ES-I3 (cell line): ENCODE measurements around the gene SMC5.
"Not testable (repeated sequence)": the region's sequence is repeated elsewhere in the genome, so short reads cannot be mapped to it uniquely, and the experiment has no call there.

Experiments used
- H3K36me3 ChIP-seq: 2 replicates; pipeline ENCODE4 v1.6.1; 2013; ENCODE audit warnings: mild to moderate bottlenecking, low read length, control low read depth, moderate library complexity; ENCODE audit not compliant: insufficient read depth
- H3K4me1 ChIP-seq: 2 replicates; pipeline ENCODE4 v1.6.1; 2013; ENCODE audit warnings: mild to moderate bottlenecking, control low read depth, low read length; ENCODE audit not compliant: insufficient read depth
- H3K9ac ChIP-seq: 2 replicates; pipeline ENCODE4 v1.6.1; 2013; ENCODE audit warnings: low read depth, mild to moderate bottlenecking, low read length, moderate library complexity
- H3K9me3 ChIP-seq: 2 replicates; pipeline ENCODE4 v1.6.1; 2013; ENCODE audit warnings: mild to moderate bottlenecking, low read length, moderate library complexity; ENCODE audit not compliant: control insufficient read depth, insufficient read depth

The SMC5 gene

GRCh38 chr9:70258692-70259511 lies at the start of gene SMC5:
Gene SMC5 (plus strand): TSS chr9:70258978. CDS start chr9:70259079, 101 bp downstream.
- H3K9ac ChIP-seq: peak within 1 kb of the TSS; percentile 83
- H3K9me3 ChIP-seq: no peaks in the 10 kb centered on the region
- peaks cover 28% of the 10 kb centered on the region for H3K4me1 ChIP-seq
- no peaks in the 10 kb centered on the region; the same call in 1 of the 2 replicates for H3K36me3 ChIP-seq

DNA sequence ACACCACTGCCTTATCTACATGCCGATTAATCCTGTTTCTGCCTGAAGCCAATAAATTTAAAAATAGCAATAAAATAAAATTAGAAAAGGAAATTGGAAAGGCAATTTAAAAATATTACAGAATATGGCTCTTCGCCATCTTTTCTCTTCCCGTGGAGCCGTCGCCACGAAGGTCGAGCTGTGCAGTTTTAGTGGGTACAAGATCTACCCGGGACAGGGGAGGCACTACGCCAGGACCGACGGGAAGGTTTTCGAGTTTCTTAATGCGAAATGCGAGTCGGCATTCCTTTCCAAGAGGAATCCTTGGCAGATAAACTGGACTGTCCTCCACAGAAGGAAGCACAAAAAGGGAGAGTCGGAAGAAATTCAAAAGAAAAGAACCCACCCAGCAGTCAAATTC lies 41.7 kb upstream of the SMC5 start:
- H3K9ac ChIP-seq: no peak overlapping the region
- H3K9me3 ChIP-seq: peaks cover 6% of the 10 kb centered on the region; the same call in 1 of the 2 replicates
- no peaks in the 10 kb centered on the region for H3K4me1 ChIP-seq
- H3K36me3 ChIP-seq: no peaks in the 10 kb centered on the region

DNA sequence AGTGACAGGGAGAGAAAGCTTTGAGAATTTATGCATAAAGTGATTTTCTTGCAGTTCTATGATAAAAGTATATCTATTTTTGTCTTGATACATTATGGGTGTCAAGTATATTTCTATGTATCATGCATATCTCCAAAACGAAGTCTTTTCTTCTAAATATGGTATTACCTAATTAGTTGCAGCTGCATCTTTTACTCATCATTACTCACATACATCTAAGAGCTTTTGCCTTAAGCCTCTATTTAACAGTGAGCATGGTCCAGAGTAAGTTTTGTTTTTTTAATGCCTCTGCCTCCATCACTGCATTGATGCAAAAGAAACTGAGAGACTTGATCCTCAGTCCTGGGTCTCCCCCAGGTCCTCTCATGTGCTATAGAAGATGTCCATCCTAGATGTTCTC lies 40.0 kb upstream of the SMC5 start:
- no peaks in the 10 kb centered on the region for H3K36me3 ChIP-seq
- H3K4me1 ChIP-seq: no peaks in the 10 kb centered on the region
- peaks cover 2% of the 10 kb centered on the region; the same call in 1 of the 2 replicates for H3K9me3 ChIP-seq
- no peak overlapping the region for H3K9ac ChIP-seq

GRCh38 chr9:70220216-70220615 lies 38.6 kb upstream of the SMC5 start:
- H3K4me1 ChIP-seq: no peaks in the 10 kb centered on the region
- H3K36me3 ChIP-seq: no peaks in the 10 kb centered on the region
- H3K9me3 ChIP-seq: no peaks in the 10 kb centered on the region
- no peak overlapping the region for H3K9ac ChIP-seq

DNA sequence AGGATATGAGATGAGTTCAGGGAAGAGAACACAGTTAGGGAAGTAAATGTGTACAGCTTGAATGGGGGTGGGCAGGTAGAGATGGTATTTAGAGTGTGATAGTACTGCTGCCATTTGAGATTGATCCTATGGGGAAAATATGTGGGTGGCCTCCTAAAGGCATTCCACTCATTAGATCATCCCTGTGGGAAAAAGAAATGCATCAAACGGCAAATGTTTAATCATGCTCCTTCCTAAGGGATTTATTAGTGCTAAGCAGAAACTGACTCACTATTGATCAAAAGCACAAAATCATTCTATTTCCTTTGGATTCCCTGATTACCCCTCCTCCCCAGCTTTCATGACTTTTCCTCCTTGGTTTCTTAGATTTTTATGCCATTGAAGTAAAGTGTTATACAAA lies 36.4 kb upstream of the SMC5 start:
- no peak overlapping the region for H3K9ac ChIP-seq

GRCh38 chr9:70228118-70228517 lies 30.7 kb upstream of the SMC5 start:
- H3K9ac ChIP-seq: no peak overlapping the region
- H3K9me3 ChIP-seq: no peaks in the 10 kb centered on the region
- H3K36me3 ChIP-seq: no peaks in the 10 kb centered on the region
- no peaks in the 10 kb centered on the region for H3K4me1 ChIP-seq

More for the DNA sequence above, 36.4 kb upstream of the SMC5 start:
- Histone ChIP-seq H3K4me1 (no peaks in the 10 kb centered on the region), H3K9me3 (no peaks in the 10 kb centered on the region), H3K36me3 (no peaks in the 10 kb centered on the region)

DNA sequence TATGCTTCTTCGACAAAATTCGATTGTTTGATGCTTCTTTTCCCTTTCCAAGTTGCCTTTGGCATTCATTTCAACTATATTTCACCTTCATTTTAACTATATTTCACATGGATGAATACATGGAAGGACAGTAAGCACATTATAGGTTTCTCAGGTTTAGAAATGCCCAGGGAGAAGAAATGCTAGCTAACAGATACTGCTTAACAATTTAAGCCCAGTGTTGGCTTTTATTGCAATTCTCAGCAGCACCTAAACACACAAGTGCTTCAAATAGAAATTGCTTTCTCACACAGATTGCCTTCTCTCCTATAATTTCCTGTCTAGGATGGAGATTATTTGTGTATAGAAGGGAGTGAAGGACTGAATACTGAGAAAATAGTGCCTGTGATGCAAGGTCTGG lies 30.2 kb upstream of the SMC5 start:
- Histone ChIP-seq H3K9me3 (no peaks in the 10 kb centered on the region), H3K4me1 (no peaks in the 10 kb centered on the region), H3K36me3 (no peaks in the 10 kb centered on the region), H3K9ac (no peak overlapping the region)

- no peaks in the 10 kb centered on the region for H3K36me3 ChIP-seq
- H3K4me1 ChIP-seq: no peaks in the 10 kb centered on the region
- H3K9ac ChIP-seq: no peak overlapping the region
- H3K9me3 ChIP-seq: no peaks in the 10 kb centered on the region
These were observed 29.8 kb upstream of the SMC5 start for GRCh38 chr9:70229026-70229425.

DNA sequence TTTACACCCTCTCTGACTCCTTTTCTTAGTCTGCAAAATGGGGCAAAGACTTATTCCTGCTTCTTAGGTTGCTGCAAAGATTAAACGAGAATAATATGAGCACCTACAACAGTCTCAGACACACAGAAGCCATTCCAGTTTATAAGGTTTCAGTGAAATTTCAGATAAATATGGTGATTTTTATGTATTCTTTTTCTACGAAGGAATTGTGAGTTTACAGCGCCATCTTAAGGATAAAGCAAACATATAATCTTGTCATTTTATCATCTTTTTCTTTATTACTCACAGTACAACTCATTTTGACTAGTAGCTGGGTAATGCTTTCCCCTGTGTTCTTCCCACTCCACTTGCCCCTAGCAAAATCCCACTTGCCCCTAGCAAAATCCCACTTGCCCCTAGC lies 29.2 kb upstream of the SMC5 start:
- H3K9ac ChIP-seq: no peak overlapping the region
- no peaks in the 10 kb centered on the region for H3K36me3 ChIP-seq
- no peaks in the 10 kb centered on the region for H3K9me3 ChIP-seq
- H3K4me1 ChIP-seq: no peaks in the 10 kb centered on the region

- Histone ChIP-seq H3K4me1 (no peaks in the 10 kb centered on the region), H3K9me3 (no peaks in the 10 kb centered on the region), H3K9ac (no peak overlapping the region), H3K36me3 (no peaks in the 10 kb centered on the region)
These were observed 26.3 kb upstream of the SMC5 start for GRCh38 chr9:70232476-70232875.

- H3K9ac ChIP-seq, H3K4me1 ChIP-seq, H3K9me3 ChIP-seq: not testable (repeated sequence)
These were observed 24.6 kb upstream of the SMC5 start for GRCh38 chr9:70234208-70234607.

GRCh38 chr9:70245952-70246351 lies 12.8 kb upstream of the SMC5 start:
- not testable (repeated sequence) for H3K9ac ChIP-seq, H3K4me1 ChIP-seq, H3K9me3 ChIP-seq, H3K36me3 ChIP-seq

More at GRCh38 chr9:70234208-70234607, 24.6 kb upstream of the SMC5 start:
- H3K36me3 ChIP-seq: not testable (repeated sequence)

- no peaks in the 10 kb centered on the region for H3K4me1 ChIP-seq
- H3K9me3 ChIP-seq: no peaks in the 10 kb centered on the region
- H3K36me3 ChIP-seq: no peaks in the 10 kb centered on the region
- no peak overlapping the region for H3K9ac ChIP-seq
These were observed 8.6 kb upstream of the SMC5 start for GRCh38 chr9:70250221-70250620.

GRCh38 chr9:70255486-70255885 lies 3.3 kb upstream of the SMC5 start:
- Histone ChIP-seq H3K4me1 (peaks cover 12% of the 10 kb centered on the region), H3K36me3 (no peaks in the 10 kb centered on the region), H3K9ac (no peak overlapping the region), H3K9me3 (no peaks in the 10 kb centered on the region)

DNA sequence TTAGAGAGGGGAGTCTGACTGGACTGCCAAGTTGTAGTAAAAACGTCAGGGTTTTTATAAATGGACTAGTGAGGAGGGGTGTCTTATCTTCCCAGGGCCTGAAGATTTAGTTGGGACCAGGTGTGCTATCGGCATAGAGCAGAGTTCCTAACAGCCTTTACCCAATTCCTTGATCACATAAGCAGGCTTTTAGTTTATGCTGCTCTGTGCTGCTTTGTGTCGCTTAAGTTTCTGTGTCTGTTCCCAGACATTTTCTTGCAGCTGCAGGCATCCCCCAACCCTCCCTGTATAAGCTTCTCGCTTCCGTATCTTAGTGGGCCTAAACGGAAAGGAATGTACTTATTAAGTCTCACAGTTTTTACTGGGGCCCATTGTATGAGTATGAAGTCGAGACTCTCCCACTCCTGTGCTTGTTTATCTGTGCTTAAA lies 2.6 kb upstream of the SMC5 start:
- Histone ChIP-seq H3K9me3 (no peaks in the 10 kb centered on the region), H3K9ac (no peak overlapping the region), H3K36me3 (no peaks in the 10 kb centered on the region), H3K4me1 (peaks cover 14% of the 10 kb centered on the region)
